Stimulated activated CD8-positive, alpha-beta memory T cell treated with anti-CD3 and anti-CD28 coated beads, Interleukin-7, amount 100 ng/mL, for 48 hours (primary cell): ENCODE data around the gene SMYD1.
A peak's percentile ranks its signal among the peaks of the same experiment; 100 is the strongest.

Experiments used
- DNase-seq, 2 donors: peaks; one replicate each; pipeline ENCODE4 v3.0.0-alpha.2; 2020; ENCODE audit warnings: low read depth in 1 of 2; ENCODE audit errors: extremely low read depth in 1 of 2

Gene SMYD1

DNA sequence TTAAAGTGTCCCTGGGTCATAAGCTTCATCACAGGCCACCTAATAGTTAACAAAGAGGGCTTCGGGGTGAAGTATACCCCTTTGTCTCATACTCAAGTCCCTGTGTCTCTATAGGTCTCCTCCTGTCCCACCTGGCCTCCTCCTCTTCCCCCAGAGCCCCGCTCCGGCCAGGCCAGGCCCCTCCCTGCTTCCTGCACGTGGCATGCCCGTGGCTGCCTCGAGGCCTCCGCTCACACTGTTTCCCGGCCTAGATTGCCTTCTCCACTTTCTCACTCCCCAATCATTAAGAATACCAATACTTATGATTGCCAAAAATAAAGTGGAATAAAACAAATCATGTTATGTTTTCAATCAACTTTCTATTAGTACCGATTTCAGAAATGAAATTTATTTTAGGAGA is 18.8 kb downstream of the SMYD1 start:
- no peak for DNase-seq

- no peak for DNase-seq
These were observed 19.4 kb downstream of the SMYD1 start for GRCh38 chr2:88087073-88087472.

DNA sequence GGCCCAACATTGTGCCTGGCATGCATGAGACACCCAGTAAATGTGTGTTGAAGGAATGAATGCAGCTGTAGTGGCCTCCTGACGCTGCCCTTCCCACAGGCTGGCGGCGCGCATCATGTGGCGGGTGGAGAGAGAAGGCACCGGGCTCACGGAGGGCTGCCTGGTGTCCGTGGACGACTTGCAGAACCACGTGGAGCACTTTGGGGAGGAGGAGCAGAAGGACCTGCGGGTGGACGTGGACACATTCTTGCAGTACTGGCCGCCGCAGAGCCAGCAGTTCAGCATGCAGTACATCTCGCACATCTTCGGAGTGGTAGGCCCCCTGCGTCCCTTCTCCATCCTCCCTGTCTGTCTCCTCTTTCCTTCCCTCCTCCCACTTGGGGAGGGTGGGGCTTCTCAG is 20.1 kb downstream of the SMYD1 start:
- DNase-seq, result no peak

DNA sequence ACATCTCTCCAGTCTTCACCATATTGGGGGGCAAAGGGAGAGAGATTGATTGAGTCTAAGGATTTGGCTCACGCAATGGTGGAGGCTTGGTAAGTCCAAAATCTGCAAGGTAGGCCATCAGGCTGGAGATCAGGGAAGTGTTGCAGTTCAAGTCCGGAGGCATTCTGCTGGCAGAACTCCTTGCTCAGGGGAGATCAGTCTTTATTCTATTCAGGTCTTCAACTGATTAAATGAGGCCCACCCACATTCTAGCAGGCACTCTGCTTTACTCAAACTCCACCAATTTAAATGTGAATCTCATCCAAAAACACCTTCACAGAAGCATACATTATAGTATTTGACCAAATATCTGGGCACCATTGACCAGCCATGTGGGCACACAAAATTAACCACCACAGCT is 21.4 kb downstream of the SMYD1 start:
- DNase-seq, result no peak

DNA sequence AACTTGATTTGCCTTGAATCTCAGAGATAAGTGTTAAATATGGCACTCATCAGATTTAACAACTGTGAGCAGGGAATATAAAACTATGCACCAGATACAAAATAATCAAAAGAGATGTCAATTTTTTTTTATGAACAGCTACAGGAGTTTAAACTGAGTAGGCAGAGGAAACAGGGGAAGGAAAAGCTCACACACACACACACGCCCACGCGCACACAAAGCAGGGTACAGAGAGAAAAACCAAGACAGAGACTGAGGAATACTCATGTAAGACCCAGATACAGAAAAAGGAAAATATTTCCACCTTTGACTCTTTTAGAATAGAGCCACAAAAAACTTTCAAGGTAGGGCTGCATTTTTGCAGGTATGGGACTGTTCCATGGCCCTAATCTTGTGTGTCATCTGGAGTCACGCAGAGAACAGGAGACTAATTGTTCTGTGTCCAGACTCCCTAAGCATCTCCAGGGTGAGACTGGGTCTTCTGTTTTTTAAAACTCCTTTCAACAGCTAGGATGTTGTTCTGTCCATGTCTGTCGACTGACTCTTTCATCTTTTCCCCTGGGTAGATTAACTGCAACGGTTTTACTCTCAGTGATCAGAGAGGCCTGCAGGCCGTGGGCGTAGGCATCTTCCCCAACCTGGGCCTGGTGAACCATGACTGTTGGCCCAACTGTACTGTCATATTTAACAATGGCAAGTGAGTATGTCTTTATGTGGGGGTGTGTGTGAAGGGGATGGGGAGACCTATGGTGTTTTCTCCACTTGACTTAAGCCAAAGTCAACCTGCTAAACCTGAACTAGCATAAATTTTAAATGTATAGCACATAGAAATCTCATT is 23.0 kb downstream of the SMYD1 start:
- peak; percentile 11 to 18 for DNase-seq

DNA sequence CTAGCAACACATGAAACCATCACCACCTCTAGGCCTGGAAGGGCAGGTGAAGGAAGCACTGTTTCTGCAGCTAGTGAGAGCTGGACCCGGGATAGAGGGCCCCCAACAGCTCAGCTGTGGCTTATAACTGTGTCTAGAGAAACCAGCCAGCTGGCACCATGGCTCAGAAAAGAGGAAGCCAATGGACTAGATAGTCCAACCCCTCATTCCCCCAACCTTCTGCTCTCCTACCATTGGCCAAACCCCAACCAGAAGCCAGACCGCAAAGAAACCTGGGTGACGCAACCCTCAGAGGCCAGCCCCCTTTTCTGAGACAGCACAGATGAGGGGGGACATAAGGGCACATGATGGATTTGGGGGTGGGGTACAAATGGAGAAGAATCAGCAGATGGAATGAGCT is 24.3 kb downstream of the SMYD1 start:
- DNase-seq, result no peak

- no peak for DNase-seq
These were observed 25.1 kb downstream of the SMYD1 start for GRCh38 chr2:88092773-88093172.

DNA sequence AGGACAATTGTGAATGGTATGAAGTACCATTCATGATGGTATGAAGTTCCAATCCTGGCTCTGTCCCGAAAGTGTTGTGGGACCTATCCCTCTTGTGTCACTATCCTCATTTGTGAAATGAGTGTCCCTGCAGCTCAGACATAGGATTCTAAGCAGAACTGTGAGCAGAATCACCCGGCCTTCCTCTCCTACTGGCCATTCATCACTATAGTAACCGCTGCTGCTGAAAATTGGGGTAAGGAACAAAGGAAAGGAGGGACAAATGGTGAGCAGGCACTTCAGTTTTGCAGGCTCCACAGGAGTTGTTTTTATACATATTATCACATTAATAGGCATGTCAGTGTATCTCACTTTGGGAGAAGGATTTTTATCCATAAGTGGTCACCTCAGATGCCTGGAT is 27.4 kb downstream of the SMYD1 start:
- DNase-seq, result no peak

DNA sequence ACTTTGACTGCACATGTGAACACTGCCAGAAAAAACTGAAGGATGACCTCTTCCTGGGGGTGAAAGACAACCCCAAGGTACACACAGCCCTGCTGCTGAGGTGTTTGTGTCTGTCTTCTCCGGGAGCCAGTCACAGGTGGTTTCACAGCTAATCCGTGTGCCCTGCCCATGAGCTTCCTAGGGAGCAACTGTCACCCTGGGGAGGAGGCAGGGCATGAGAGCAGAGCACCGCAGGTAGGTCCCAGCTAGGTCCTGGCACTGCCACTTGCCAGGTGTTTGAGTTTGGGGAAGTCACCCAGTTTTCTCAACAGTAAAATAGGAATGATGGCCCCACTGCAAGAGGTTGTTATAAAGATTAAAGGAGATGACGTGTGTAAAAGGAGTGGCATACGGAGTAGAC is 29.1 kb downstream of the SMYD1 start:
- no peak for DNase-seq

DNA sequence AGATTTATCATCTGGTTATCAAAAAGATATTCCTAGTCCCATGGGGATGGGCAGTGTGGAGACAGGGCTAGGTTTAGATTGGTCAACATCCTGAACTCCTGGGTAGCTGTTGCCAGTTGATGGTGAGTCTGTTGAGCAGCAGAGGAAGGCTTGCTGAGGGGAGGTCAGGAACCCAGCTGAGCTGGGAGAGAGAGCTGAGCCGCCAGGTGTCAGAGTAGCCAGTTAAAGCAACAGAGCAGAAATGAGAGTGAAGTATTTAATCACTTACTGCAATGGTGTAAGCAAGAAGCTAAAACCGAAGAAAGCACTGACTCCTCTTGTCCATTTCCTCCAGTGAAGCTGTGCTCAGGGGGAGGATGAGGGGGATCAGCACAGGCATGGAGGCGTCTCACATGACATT is 29.6 kb downstream of the SMYD1 start:
- DNase-seq, result no peak

DNA sequence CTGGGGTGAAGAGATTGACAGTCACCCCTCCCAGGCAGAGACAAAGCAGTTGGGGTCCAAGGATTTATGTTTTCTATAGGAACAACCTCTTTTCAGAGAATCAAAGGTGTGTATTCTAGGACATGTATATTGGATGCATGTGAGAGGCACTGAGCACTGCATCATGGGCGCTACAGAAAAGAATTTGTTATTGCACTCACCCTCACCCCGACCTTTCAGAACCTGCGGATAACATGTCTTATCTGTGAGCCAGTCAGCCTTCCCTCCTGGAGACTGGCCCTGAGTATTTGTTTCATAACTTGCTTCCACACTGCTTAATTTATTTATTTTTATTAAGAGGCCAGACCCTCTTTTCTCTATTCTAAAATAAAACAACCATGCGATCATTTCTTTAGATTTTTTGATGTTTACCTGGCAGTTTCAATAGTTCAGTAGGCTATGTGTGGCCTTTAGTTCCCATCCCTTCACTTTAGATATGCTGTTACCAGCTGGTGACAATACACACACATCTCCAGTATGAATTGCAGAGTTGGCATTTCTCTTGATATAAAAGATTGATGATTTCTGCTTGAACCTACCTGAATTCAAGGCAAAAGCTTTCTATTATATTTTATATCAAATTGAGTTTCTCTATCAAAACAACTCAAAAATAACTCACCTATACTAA is 30.4 kb downstream of the SMYD1 start:
- no peak for DNase-seq

DNA sequence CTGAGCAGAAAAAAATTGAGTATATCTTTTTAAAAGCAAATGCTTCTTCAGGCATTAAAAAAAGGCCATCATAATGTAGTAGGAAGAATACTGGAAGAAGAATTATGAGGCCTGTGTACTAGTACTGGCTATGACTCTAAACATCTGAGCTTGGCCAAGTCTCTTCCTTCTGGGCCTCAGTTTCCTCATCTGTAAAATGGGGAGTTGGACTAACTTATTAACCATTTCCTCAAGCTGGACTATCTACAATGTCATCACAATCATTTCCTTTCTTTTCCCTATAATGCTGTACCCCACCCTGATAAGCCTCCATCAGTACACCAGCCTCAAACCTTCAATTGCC is 30.9 kb downstream of the SMYD1 start:
- no peak for DNase-seq

DNA sequence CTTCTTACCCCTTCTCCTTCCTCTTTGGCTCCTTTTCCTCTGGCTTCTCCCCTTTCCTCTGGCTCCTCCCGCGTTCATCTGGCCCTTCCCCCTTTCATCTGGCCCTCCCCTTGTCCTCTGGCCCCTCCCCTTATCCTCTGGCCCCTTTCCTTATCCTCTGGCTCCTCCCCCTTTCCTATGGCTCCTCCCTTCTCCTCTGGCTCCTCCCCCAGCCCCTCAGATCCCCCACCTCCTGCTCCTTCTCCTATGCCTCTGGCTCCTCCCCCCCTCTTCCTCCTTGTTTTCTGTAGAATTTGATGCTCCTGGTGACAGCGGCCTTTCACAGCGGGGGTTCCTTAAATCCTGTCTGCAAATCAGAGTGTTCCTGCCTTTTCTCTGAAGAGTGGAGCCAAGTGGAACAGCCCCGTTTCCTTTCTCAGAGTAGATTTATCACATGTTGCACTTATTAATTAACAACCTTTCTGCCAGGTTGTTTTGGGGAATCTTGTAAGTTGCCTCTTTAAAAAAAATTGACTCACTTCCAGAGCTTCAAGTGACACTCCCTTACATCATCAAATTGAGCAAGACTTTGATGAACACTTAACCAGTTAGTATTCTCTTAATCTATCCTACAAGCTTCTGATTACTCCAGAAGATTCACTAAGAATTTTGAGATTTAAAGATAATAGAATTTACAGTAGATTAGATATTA is 32.3 kb downstream of the SMYD1 start:
- DNase-seq, result no peak

DNA sequence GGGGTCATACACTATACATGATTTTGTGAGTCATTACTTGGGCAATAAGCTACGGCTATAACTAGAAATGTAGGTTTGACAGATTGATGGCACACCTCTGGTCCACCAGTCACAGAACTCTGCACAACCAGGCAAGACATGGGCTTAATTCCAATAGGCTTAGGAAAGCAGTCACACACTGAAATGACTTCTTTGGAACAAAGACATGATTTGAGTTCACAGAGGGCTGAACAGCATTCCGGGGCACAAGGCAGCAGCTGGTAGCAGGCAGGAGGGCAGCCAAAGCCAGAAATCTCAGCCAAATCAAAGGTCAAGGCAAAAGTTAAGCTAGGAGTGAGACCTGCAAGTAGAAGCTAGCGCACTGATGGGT is 32.8 kb downstream of the SMYD1 start:
- DNase-seq, result no peak

DNA sequence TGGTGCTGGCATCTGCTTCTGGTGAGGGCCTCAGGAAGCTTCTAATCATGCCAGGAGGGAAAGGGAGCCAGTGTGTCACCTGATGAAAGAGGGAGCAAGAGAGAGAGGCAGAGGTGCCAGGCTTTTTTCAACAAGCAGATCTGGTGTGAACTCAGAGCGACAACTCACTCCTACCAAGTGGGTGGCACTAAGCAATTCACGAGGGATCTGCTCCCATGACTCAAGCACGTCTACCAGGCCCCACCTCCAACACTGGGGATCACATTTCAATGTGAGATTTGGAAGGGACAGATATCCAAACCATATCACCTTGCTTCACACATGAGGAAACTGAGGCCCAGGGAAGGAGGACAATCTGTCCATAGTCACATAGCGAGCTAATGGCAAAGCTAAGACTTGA is 41.2 kb downstream of the SMYD1 start:
- no peak for DNase-seq

- no peak for DNase-seq
These were observed 43.2 kb downstream of the SMYD1 start for GRCh38 chr2:88110830-88111229.

DNA sequence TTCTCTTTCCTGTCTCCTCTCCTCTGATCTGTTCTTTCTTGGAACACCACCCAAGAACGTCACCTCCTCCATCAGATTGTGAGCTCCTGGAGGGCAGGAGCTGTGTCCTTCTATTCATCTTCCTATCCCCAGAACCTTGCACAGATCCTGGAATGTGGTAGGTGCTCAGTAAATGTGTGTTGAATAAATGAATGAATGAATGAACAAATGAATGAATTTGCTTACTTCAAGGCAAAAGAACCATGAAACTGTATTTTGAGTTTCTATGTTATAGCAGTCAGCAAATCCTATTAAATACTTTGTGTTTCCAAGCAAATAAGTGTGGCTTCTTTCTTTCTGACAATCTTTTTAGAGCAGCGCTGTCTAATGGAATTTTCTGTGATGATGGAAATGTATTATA is 45.4 kb downstream of the SMYD1 start:
- DNase-seq, result no peak

GRCh38 chr2:88114889-88115288 is 47.3 kb downstream of the SMYD1 start:
- no peak for DNase-seq

- no peak for DNase-seq
These were observed 48.3 kb downstream of the SMYD1 start for GRCh38 chr2:88115825-88116518.

GRCh38 chr2:88116669-88117432 is 49.2 kb downstream of the SMYD1 start:
- DNase-seq, result no peak

GRCh38 chr2:88117973-88118372 is 50.3 kb downstream of the SMYD1 start:
- no peak for DNase-seq
